WTC11 (cell line): Measurements from ENCODE around the gene C11orf65. TPM values are rescaled to one million over a fixed set of nuclear protein-coding genes. Genes with fewer than 3 reads are reported as not detected.

Experiments
- ATAC-seq: fragments of 200-7000 bp; cut with Tn5 transposase; 2 replicates; pipeline ENCODE4 v1.10.0; 2021; ENCODE audit warnings: mild to moderate bottlenecking, moderate library complexity
- CTCF ChIA-PET: fragments of 300-600 bp; sonication (Branson Sonifier 250); formaldehyde crosslinking; loops from one replicate; lab custom pipeline; 2021; ENCODE audit warnings: antibody characterized with exemption; lab: Charles Lee
- POLR2A ChIA-PET: fragments of 350-600 bp; sonication (Branson Sonifier 250); formaldehyde crosslinking; loops from one replicate; lab custom pipeline; 2021; ENCODE audit warnings: antibody characterized with exemption; lab: Charles Lee
- DNase-seq: peaks from one replicate; pipeline ENCODE4 v3.0.0; 2021; ENCODE audit warnings: low spot score
- H3K27ac Mint-ChIP-seq: 2 replicates; pipeline ENCODE4 v1.8.0; 2021; ENCODE audit warnings: mixed read lengths
- H3K27me3 Mint-ChIP-seq: 2 replicates; pipeline ENCODE4 v1.8.0; 2021; ENCODE audit warnings: low read depth, mild to moderate bottlenecking, moderate library complexity, mixed read lengths
- H3K36me3 Mint-ChIP-seq: 2 replicates; pipeline ENCODE4 v1.8.0; 2021; ENCODE audit warnings: mixed read lengths
- H3K4me1 Mint-ChIP-seq: 2 replicates; pipeline ENCODE4 v1.8.0; 2022; ENCODE audit warnings: mixed read lengths
- H3K4me3 Mint-ChIP-seq: 2 replicates; pipeline ENCODE4 v1.8.0; 2021; ENCODE audit warnings: mild to moderate bottlenecking, moderate library complexity, mixed read lengths
- H3K9me3 Mint-ChIP-seq: 2 replicates; pipeline ENCODE4 v1.8.0; 2021; ENCODE audit warnings: mixed read lengths
- GRHL2 ChIP-seq: fragments of 250-450 bp; sonication (Bioruptor Pico); IDR thresholded peaks from 2 replicates; pipeline ENCODE4 v1.8.0; 2022; ENCODE audit warnings: mild to moderate bottlenecking, moderate library complexity; ENCODE audit not compliant: insufficient replicate concordance, severe bottlenecking
- MYBL2 ChIP-seq: sonication (generic); formaldehyde crosslinking; IDR thresholded peaks from 2 replicates; pipeline ENCODE4 v1.8.1; 2023; ENCODE audit warnings: mild to moderate bottlenecking, moderate library complexity, missing genetic modification reagents
- OVOL2 ChIP-seq: fragments of 250-450 bp; sonication (Bioruptor Pico); IDR thresholded peaks from 2 replicates; pipeline ENCODE4 v1.9.0; 2021; ENCODE audit warnings: mild to moderate bottlenecking, borderline replicate concordance
- PRRX2 ChIP-seq: fragments of 250-450 bp; sonication (Bioruptor Pico); IDR thresholded peaks from 2 replicates; pipeline ENCODE4 v1.8.0; 2021; ENCODE audit warnings: mild to moderate bottlenecking
- TCF7 ChIP-seq: sonication (generic); formaldehyde crosslinking; IDR thresholded peaks from 2 replicates; pipeline ENCODE4 v1.8.0; 2022; ENCODE audit warnings: mild to moderate bottlenecking, low read depth, missing genetic modification reagents, moderate library complexity
- TEAD1 ChIP-seq: sonication (generic); formaldehyde crosslinking; IDR thresholded peaks from 2 replicates; pipeline ENCODE4 v1.8.0; 2022; ENCODE audit warnings: mild to moderate bottlenecking, missing genetic modification reagents
- ZNF121 ChIP-seq: sonication (generic); formaldehyde crosslinking; IDR thresholded peaks from 2 replicates; pipeline ENCODE4 v1.8.0; 2023; ENCODE audit warnings: missing genetic modification reagents
- ZNF138 ChIP-seq: sonication (generic); formaldehyde crosslinking; conservative IDR thresholded peaks from 2 replicates; pipeline ENCODE4 v1.8.1; 2022; ENCODE audit warnings: mild to moderate bottlenecking, moderate library complexity, missing genetic modification reagents
- ZNF219 ChIP-seq: sonication (generic); formaldehyde crosslinking; IDR thresholded peaks from 2 replicates; pipeline ENCODE4 v1.8.0; 2023; ENCODE audit warnings: missing genetic modification reagents, mild to moderate bottlenecking, borderline replicate concordance
- ZNF263 ChIP-seq: sonication (generic); formaldehyde crosslinking; IDR thresholded peaks from 2 replicates; pipeline ENCODE4 v1.8.1; 2022; ENCODE audit warnings: low read depth, mild to moderate bottlenecking, moderate library complexity, missing genetic modification reagents
- ZNF416 ChIP-seq: fragments of 250-450 bp; sonication (Bioruptor Pico); IDR thresholded peaks from 2 replicates; pipeline ENCODE4 v1.9.0; 2021; ENCODE audit warnings: mild to moderate bottlenecking, inconsistent platforms
- ZNF423 ChIP-seq: fragments of 250-450 bp; sonication (Bioruptor Pico); IDR thresholded peaks from 2 replicates; pipeline ENCODE4 v2.1.2; 2022; ENCODE audit warnings: mild to moderate bottlenecking, moderate library complexity
- total RNA-seq: library from RNA; stranded (reverse); gene quantifications from 3 replicates; pipeline ENCODE4 v1.2.3, GENCODE V29; 2021
- TF ChIP-seq, protein P1 (sequence below): sonication (generic); formaldehyde crosslinking; IDR thresholded peaks from 2 replicates; pipeline ENCODE4 v1.8.1; 2023; ENCODE audit warnings: mild to moderate bottlenecking, moderate library complexity, missing genetic modification reagents
- TF ChIP-seq, protein P2 (sequence below): sonication (generic); formaldehyde crosslinking; conservative IDR thresholded peaks from 2 replicates; pipeline ENCODE4 v1.8.1; 2023; ENCODE audit warnings: mild to moderate bottlenecking, low read depth, missing genetic modification reagents, moderate library complexity
- TF ChIP-seq, protein P3 (sequence below): sonication (generic); formaldehyde crosslinking; conservative IDR thresholded peaks from 2 replicates; pipeline ENCODE4 v1.8.1; 2022; ENCODE audit warnings: mild to moderate bottlenecking, missing genetic modification reagents
- TF ChIP-seq, protein P4 (sequence below): fragments of 250-450 bp; sonication (Bioruptor Pico); conservative IDR thresholded peaks from 2 replicates; pipeline ENCODE4 v1.9.0; 2021; ENCODE audit warnings: mild to moderate bottlenecking
- TF ChIP-seq, protein P5 (sequence below): sonication (generic); formaldehyde crosslinking; IDR thresholded peaks from 2 replicates; pipeline ENCODE4 v1.8.1; 2022; ENCODE audit warnings: low read depth, mild to moderate bottlenecking, moderate library complexity, missing genetic modification reagents, borderline replicate concordance
- TF ChIP-seq, protein P6 (sequence below): fragments of 250-450 bp; sonication (Bioruptor Pico); IDR thresholded peaks from 2 replicates; pipeline ENCODE4 v1.8.0; 2021; ENCODE audit warnings: mild to moderate bottlenecking
- TF ChIP-seq, protein P7 (sequence below): fragments of 250-450 bp; sonication (Bioruptor Pico); IDR thresholded peaks from 2 replicates; pipeline ENCODE4 v1.9.0; 2021; ENCODE audit warnings: mild to moderate bottlenecking, borderline replicate concordance
- TF ChIP-seq, protein P8 (sequence below): sonication (generic); formaldehyde crosslinking; IDR thresholded peaks from 2 replicates; pipeline ENCODE4 v1.8.0; 2022; ENCODE audit warnings: missing genetic modification reagents

C11orf65 gene
- total RNA-seq, 1 experiment from 2014 or later, result 0.83 TPM

DNA sequence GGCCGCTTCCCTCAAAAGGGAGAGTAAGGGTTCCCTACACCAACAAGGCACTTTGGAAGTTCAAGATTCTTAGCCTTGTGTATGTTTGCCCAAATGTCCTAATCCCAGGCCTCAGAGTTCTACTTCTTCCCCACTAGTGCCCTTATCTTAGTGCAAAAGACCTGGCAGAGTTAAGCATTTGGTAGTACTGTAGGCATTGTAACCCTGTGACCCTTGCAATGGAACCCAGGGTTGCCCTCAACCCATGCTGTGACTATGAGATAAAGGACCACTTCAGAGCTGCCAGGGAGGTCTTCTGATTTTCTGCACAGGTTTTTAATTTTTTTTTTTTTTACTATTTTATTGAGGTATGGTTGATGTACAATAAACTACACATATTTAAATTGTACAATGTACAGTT lies 65.1 kb downstream of the C11orf65 start:
- H3K27ac Mint-ChIP-seq, result no peak overlapping the region
- ATAC-seq (no peak), DNase-seq (no peak)
- H3K27me3 Mint-ChIP-seq, result no peaks in the 10 kb centered on the region
- H3K4me1 Mint-ChIP-seq, result no peaks in the 10 kb centered on the region
- ChIA-PET CTCF (no interaction called here), POLR2A (no interaction called here)
- no peaks in the 10 kb centered on the region for H3K9me3 Mint-ChIP-seq
- TF ChIP-seq, protein P1, sequence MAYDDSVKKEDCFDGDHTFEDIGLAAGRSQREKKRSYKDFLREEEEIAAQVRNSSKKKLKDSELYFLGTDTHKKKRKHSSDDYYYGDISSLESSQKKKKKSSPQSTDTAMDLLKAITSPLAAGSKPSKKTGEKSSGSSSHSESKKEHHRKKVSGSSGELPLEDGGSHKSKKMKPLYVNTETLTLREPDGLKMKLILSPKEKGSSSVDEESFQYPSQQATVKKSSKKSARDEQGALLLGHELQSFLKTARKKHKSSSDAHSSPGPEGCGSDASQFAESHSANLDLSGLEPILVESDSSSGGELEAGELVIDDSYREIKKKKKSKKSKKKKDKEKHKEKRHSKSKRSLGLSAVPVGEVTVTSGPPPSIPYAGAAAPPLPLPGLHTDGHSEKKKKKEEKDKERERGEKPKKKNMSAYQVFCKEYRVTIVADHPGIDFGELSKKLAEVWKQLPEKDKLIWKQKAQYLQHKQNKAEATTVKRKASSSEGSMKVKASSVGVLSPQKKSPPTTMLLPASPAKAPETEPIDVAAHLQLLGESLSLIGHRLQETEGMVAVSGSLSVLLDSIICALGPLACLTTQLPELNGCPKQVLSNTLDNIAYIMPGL (CRISPR knock-in tag), result no peak
- TF ChIP-seq, protein P2, sequence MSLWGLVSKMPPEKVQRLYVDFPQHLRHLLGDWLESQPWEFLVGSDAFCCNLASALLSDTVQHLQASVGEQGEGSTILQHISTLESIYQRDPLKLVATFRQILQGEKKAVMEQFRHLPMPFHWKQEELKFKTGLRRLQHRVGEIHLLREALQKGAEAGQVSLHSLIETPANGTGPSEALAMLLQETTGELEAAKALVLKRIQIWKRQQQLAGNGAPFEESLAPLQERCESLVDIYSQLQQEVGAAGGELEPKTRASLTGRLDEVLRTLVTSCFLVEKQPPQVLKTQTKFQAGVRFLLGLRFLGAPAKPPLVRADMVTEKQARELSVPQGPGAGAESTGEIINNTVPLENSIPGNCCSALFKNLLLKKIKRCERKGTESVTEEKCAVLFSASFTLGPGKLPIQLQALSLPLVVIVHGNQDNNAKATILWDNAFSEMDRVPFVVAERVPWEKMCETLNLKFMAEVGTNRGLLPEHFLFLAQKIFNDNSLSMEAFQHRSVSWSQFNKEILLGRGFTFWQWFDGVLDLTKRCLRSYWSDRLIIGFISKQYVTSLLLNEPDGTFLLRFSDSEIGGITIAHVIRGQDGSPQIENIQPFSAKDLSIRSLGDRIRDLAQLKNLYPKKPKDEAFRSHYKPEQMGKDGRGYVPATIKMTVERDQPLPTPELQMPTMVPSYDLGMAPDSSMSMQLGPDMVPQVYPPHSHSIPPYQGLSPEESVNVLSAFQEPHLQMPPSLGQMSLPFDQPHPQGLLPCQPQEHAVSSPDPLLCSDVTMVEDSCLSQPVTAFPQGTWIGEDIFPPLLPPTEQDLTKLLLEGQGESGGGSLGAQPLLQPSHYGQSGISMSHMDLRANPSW (CRISPR knock-in tag), result no peak
- TF ChIP-seq ZNF263 (CRISPR knock-in tag) (no peak), PRRX2 (CRISPR knock-in tag) (no peak), TCF7 (CRISPR knock-in tag) (no peak), ZNF423 (CRISPR knock-in tag) (no peak), TEAD1 (CRISPR knock-in tag) (no peak), GRHL2 (CRISPR knock-in tag) (no peak), ZNF121 (CRISPR knock-in tag) (no peak), ZNF138 (no peak), MYBL2 (CRISPR knock-in tag) (no peak), OVOL2 (no peak), ZNF219 (CRISPR knock-in tag) (no peak), ZNF416 (no peak)
- TF ChIP-seq, protein P3, sequence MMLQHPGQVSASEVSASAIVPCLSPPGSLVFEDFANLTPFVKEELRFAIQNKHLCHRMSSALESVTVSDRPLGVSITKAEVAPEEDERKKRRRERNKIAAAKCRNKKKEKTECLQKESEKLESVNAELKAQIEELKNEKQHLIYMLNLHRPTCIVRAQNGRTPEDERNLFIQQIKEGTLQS (CRISPR knock-in tag), result no peak
- TF ChIP-seq, protein P4, sequence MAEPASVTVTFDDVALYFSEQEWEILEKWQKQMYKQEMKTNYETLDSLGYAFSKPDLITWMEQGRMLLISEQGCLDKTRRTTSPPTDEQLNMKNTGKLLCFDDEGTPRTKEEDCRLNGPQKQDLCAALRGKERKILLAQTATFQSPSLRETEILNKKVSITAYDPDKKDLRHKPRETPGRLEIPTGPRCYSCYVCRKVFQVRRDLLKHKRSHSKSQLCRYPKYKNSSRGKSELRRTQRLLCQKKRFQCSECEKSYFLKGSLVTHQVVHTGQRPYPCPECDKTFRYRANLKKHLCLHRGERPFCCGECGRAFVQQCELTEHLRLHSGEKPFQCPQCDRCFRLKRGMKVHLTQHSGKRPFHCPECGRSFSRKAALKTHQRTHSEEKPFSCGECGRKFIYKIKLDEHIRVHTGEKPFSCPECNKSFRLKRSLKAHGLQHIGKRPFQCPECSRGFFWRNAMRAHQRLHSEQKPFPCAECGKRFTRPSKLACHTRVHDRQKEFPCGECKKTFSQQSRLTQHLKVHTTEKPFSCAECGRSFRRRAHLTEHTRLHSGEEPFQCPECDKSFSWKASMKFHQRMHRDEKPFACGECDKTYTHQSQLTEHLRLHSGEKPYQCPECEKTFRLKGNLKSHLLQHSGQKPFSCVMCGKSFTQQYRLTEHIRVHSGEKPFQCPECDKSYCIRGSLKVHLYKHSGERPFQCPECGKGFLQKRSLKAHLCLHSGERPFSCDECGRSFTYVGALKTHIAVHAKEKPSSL (CRISPR knock-in tag), result no peak
- TF ChIP-seq, protein P5, sequence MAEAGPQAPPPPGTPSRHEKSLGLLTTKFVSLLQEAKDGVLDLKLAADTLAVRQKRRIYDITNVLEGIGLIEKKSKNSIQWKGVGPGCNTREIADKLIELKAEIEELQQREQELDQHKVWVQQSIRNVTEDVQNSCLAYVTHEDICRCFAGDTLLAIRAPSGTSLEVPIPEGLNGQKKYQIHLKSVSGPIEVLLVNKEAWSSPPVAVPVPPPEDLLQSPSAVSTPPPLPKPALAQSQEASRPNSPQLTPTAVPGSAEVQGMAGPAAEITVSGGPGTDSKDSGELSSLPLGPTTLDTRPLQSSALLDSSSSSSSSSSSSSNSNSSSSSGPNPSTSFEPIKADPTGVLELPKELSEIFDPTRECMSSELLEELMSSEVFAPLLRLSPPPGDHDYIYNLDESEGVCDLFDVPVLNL, result no peak
- TF ChIP-seq, protein P6, sequence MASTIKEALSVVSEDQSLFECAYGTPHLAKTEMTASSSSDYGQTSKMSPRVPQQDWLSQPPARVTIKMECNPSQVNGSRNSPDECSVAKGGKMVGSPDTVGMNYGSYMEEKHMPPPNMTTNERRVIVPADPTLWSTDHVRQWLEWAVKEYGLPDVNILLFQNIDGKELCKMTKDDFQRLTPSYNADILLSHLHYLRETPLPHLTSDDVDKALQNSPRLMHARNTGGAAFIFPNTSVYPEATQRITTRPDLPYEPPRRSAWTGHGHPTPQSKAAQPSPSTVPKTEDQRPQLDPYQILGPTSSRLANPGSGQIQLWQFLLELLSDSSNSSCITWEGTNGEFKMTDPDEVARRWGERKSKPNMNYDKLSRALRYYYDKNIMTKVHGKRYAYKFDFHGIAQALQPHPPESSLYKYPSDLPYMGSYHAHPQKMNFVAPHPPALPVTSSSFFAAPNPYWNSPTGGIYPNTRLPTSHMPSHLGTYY (CRISPR knock-in tag), result no peak
- TF ChIP-seq, protein P7, sequence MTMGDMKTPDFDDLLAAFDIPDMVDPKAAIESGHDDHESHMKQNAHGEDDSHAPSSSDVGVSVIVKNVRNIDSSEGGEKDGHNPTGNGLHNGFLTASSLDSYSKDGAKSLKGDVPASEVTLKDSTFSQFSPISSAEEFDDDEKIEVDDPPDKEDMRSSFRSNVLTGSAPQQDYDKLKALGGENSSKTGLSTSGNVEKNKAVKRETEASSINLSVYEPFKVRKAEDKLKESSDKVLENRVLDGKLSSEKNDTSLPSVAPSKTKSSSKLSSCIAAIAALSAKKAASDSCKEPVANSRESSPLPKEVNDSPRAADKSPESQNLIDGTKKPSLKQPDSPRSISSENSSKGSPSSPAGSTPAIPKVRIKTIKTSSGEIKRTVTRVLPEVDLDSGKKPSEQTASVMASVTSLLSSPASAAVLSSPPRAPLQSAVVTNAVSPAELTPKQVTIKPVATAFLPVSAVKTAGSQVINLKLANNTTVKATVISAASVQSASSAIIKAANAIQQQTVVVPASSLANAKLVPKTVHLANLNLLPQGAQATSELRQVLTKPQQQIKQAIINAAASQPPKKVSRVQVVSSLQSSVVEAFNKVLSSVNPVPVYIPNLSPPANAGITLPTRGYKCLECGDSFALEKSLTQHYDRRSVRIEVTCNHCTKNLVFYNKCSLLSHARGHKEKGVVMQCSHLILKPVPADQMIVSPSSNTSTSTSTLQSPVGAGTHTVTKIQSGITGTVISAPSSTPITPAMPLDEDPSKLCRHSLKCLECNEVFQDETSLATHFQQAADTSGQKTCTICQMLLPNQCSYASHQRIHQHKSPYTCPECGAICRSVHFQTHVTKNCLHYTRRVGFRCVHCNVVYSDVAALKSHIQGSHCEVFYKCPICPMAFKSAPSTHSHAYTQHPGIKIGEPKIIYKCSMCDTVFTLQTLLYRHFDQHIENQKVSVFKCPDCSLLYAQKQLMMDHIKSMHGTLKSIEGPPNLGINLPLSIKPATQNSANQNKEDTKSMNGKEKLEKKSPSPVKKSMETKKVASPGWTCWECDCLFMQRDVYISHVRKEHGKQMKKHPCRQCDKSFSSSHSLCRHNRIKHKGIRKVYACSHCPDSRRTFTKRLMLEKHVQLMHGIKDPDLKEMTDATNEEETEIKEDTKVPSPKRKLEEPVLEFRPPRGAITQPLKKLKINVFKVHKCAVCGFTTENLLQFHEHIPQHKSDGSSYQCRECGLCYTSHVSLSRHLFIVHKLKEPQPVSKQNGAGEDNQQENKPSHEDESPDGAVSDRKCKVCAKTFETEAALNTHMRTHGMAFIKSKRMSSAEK, result no peak
- TF ChIP-seq, protein P8, sequence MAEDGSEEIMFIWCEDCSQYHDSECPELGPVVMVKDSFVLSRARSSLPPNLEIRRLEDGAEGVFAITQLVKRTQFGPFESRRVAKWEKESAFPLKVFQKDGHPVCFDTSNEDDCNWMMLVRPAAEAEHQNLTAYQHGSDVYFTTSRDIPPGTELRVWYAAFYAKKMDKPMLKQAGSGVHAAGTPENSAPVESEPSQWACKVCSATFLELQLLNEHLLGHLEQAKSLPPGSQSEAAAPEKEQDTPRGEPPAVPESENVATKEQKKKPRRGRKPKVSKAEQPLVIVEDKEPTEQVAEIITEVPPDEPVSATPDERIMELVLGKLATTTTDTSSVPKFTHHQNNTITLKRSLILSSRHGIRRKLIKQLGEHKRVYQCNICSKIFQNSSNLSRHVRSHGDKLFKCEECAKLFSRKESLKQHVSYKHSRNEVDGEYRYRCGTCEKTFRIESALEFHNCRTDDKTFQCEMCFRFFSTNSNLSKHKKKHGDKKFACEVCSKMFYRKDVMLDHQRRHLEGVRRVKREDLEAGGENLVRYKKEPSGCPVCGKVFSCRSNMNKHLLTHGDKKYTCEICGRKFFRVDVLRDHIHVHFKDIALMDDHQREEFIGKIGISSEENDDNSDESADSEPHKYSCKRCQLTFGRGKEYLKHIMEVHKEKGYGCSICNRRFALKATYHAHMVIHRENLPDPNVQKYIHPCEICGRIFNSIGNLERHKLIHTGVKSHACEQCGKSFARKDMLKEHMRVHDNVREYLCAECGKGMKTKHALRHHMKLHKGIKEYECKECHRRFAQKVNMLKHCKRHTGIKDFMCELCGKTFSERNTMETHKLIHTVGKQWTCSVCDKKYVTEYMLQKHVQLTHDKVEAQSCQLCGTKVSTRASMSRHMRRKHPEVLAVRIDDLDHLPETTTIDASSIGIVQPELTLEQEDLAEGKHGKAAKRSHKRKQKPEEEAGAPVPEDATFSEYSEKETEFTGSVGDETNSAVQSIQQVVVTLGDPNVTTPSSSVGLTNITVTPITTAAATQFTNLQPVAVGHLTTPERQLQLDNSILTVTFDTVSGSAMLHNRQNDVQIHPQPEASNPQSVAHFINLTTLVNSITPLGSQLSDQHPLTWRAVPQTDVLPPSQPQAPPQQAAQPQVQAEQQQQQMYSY (CRISPR knock-in tag), result no peak
- no peak overlapping the region for H3K4me3 Mint-ChIP-seq
- H3K36me3 Mint-ChIP-seq, result no peaks in the 10 kb centered on the region
